MCF 10A (cell line): ENCODE results near the gene SOS1. TPM values are rescaled to one million over a fixed set of nuclear protein-coding genes. Genes with fewer than 3 reads are reported as not detected.

Experiments
- BruUV-seq: library from RNA; stranded (reverse); fragments of 400-500 nt; replicated peaks from 2 replicates; lab custom pipeline; 2021; lab: Mats Ljungman, UMichigan
- CTCF ChIA-PET: fragments of 300-600 bp; sonication (Branson Sonifier 250); formaldehyde crosslinking; extraction: SDS; loops from one replicate; lab custom pipeline; 2021; ENCODE audit warnings: antibody characterized with exemption, inconsistent platforms; lab: Yijun Ruan, JAX
- POLR2A ChIA-PET: fragments of 300-600, 350-650 bp; sonication (Branson Sonifier 250); formaldehyde crosslinking; extraction: SDS; loops from one replicate; lab custom pipeline; 2020; ENCODE audit warnings: antibody characterized with exemption, inconsistent platforms; lab: Yijun Ruan, JAX
- DNase-seq: peaks from one replicate; pipeline ENCODE4 v3.0.0-alpha.2; 2018; ENCODE audit not compliant: unreplicated experiment
- H3K27ac Mint-ChIP-seq: one replicate; pipeline ENCODE4 v1.8.0; 2022; ENCODE audit warnings: mild to moderate bottlenecking, low read depth, mixed read lengths; ENCODE audit not compliant: unreplicated experiment
- H3K27me3 Mint-ChIP-seq: one replicate; pipeline ENCODE4 v1.8.0; 2022; ENCODE audit warnings: mixed read lengths; ENCODE audit not compliant: insufficient read depth, unreplicated experiment
- H3K36me3 Mint-ChIP-seq: one replicate; pipeline ENCODE4 v1.8.0; 2022; ENCODE audit warnings: mild to moderate bottlenecking, moderate library complexity, mixed read lengths; ENCODE audit not compliant: insufficient read depth, unreplicated experiment
- H3K4me1 Mint-ChIP-seq: one replicate; pipeline ENCODE4 v1.8.0; 2022; ENCODE audit warnings: mixed read lengths; ENCODE audit not compliant: insufficient read depth, unreplicated experiment
- H3K4me3 Mint-ChIP-seq: one replicate; pipeline ENCODE4 v1.8.0; 2022; ENCODE audit warnings: mild to moderate bottlenecking, moderate library complexity, mixed read lengths; ENCODE audit not compliant: unreplicated experiment
- H3K9me3 Mint-ChIP-seq: one replicate; pipeline ENCODE4 v1.8.0; 2022; ENCODE audit warnings: mixed read lengths; ENCODE audit not compliant: unreplicated experiment
- CTCF ChIP-seq: fragments of 200-600 bp; IDR thresholded peaks from one replicate; pipeline ENCODE4 v1.8.0; 2022; ENCODE audit warnings: antibody characterized with exemption, mild to moderate bottlenecking; ENCODE audit not compliant: unreplicated experiment
- intact Hi-C: fragments of 100-400 bp; cut with micrococcal nuclease; formaldehyde crosslinking; loops from 2 replicates; pipeline ENCODE4 v1.14.1; 2022
- total RNA-seq: library from RNA; stranded (reverse); gene quantifications from 2 replicates; pipeline ENCODE4 v1.2.3, GENCODE V29; 2022

SOS1 gene
- total RNA-seq, 1 experiment from 2014 or later = 18.5 TPM

- no peaks in the 10 kb centered on the region for H3K36me3 Mint-ChIP-seq
- POLR2A ChIA-PET = interaction anchor here (1.2 to 2.4 kb wide), 3 partner anchors 9 to 94 kb away, joined by 3 to 11 read pairs (median 4); no protein-coding TSS in a partner anchor
Measured at GRCh38 chr2:39135690-39136259, 14.9 kb upstream of the SOS1 start.

DNA sequence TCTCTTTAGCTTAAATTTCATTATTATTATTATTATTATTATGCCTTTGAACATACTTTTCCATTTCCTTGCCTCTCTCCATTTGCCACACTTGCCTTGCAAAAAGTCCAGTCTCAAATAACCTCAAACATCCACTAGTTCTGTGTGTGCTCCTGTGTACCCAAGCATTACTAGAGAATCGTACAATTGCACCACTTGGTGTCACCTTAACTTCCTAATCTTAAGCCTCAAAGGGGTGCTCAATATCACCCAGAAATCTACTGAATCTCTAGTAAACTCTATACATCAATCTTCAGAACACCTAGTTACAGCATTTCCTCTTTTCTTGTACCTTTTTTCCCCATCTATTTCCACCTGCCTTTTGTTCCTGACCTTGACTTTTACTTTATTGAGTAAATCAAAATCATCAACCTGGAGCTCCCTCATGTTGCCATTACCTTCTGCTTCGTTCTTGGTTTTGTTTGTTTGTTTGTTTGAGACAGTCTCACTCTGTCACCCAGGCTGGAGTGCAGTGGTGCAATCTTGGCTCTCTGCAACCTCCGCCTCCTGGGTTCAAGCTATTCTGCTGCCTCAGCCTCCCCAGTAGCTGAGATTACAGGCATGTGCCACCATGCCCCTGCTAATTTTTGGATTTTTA lies 12.5 kb upstream of the SOS1 start:
- H3K36me3 Mint-ChIP-seq = no peaks in the 10 kb centered on the region
- H3K9me3 Mint-ChIP-seq = no peaks in the 10 kb centered on the region
- no TSS peak for BruUV-seq
- no peak overlapping the region for H3K27ac Mint-ChIP-seq
- CTCF ChIA-PET = interaction anchor here (0.6 to 1.6 kb wide), 4 partner anchors 9 to 96 kb away, joined by 3 to 4 read pairs (median 3); no protein-coding TSS in a partner anchor
- peaks cover 5% of the 10 kb centered on the region for H3K4me1 Mint-ChIP-seq
- no peak overlapping the region for H3K4me3 Mint-ChIP-seq
- DNase-seq = no peak
- POLR2A ChIA-PET = interaction anchor here (0.6 to 2.4 kb wide), 4 partner anchors 9 to 38 kb away, joined by 3 to 11 read pairs (median 7); partner anchors contain the start of gene SOS1
- no peaks in the 10 kb centered on the region for H3K27me3 Mint-ChIP-seq
- intact Hi-C loops = no loop called here
- TF ChIP-seq CTCF = no peak

More at GRCh38 chr2:39135690-39136259, 14.9 kb upstream of the SOS1 start:
- CTCF ChIA-PET = interaction anchor here (0.8 kb wide), 1 partner anchor 11 kb away, joined by 4 read pairs; no protein-coding TSS in a partner anchor
- H3K4me1 Mint-ChIP-seq = peaks cover 10% of the 10 kb centered on the region
- H3K27ac Mint-ChIP-seq = no peak overlapping the region
- H3K4me3 Mint-ChIP-seq = no peak overlapping the region
- H3K9me3 Mint-ChIP-seq = no peaks in the 10 kb centered on the region
- no peak for TF ChIP-seq CTCF
- DNase-seq = no peak
- intact Hi-C loops = no loop called here
- BruUV-seq = no TSS peak
- H3K27me3 Mint-ChIP-seq = no peaks in the 10 kb centered on the region

GRCh38 chr2:39128919-39129391 lies 8.1 kb upstream of the SOS1 start:
- BruUV-seq = no TSS peak
- TF ChIP-seq CTCF = no peak
- peaks cover 15% of the 10 kb centered on the region for H3K4me1 Mint-ChIP-seq
- H3K36me3 Mint-ChIP-seq = no peaks in the 10 kb centered on the region
- no peak overlapping the region for H3K27ac Mint-ChIP-seq
- intact Hi-C loops = no loop called here
- no peak for DNase-seq
- no peak overlapping the region for H3K4me3 Mint-ChIP-seq
- ChIA-PET CTCF (interaction anchor here (0.7 to 1.4 kb wide), 3 partner anchors 9 to 217 kb away, joined by 3 to 5 read pairs (median 4); no protein-coding TSS in a partner anchor), POLR2A (interaction anchor here (0.6 kb wide), 1 partner anchor 253 kb away, joined by 3 read pairs; the partner anchor contains the start of genes DHX57 and MORN2)
- H3K9me3 Mint-ChIP-seq = no peaks in the 10 kb centered on the region
- H3K27me3 Mint-ChIP-seq = no peaks in the 10 kb centered on the region

DNA sequence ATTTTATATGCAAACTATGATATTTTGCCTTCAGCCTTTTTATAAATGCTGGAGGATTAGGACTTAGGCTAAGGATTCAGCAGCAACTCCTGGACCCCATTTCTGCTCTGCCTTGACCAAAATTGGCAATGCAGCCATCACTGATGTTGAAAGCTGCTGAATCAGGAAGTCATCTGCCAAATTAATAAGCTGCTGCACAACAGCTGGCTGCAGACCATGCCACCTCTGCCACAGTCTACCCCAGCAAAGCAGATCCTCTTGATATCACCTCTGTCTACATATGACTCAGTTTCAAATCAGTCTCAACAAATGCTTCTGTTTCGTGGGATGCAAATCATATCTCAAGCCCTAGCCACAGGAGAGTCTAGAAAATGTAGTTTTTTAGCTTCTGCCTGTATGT lies 7.1 kb upstream of the SOS1 start:
- H3K4me1 Mint-ChIP-seq = peaks cover 17% of the 10 kb centered on the region
- no peaks in the 10 kb centered on the region for H3K36me3 Mint-ChIP-seq
- H3K4me3 Mint-ChIP-seq = no peak overlapping the region
- DNase-seq = no peak
- ChIA-PET CTCF (interaction anchor here (0.6 to 1.4 kb wide), 5 partner anchors 30 to 180 kb away, joined by 3 to 5 read pairs (median 3); no protein-coding TSS in a partner anchor), POLR2A (interaction anchor here (0.7 kb wide), 2 partner anchors 41 to 517 kb away, joined by 3 read pairs; no protein-coding TSS in a partner anchor)
- H3K27ac Mint-ChIP-seq = no peak overlapping the region
- H3K27me3 Mint-ChIP-seq = no peaks in the 10 kb centered on the region
- H3K9me3 Mint-ChIP-seq = no peaks in the 10 kb centered on the region
- intact Hi-C loops = no loop called here
- no peak for TF ChIP-seq CTCF
- no TSS peak for BruUV-seq
